Measurements from ENCODE around the gene MYO1E. TPM values are rescaled to one million over a fixed set of nuclear protein-coding genes. Genes with fewer than 3 reads are reported as not detected.
"Not testable (repeated sequence)": the region's sequence is repeated elsewhere in the genome, so short reads cannot be mapped to it uniquely, and the experiment has no call there.

The MYO1E gene
- total RNA-seq, 1 experiment from 2014 or later: 122 TPM

GRCh38 chr15:59352189-59352588, 20.5 kb downstream of the MYO1E start:
- H3K27me3 ChIP-seq (replicated peaks): no peaks in the 10 kb centered on the region
- H3K4me1 ChIP-seq (replicated peaks): peaks cover 29% of the 10 kb centered on the region
- no peaks in the 10 kb centered on the region for H3K36me3 ChIP-seq
- no peak overlapping the region for H3K27ac ChIP-seq
- no peaks in the 10 kb centered on the region for H3K9me3 ChIP-seq (replicated peaks)
- no peak overlapping the region for H3K4me3 ChIP-seq
- DNase-seq (ENCODE audit: low read depth in 1 of 2, low spot score in 2 of 2): no peak

- peak overlapping the region; percentile 73 for H3K27ac ChIP-seq
- H3K36me3 ChIP-seq: no peaks in the 10 kb centered on the region
- H3K9me3 ChIP-seq (replicated peaks): no peaks in the 10 kb centered on the region
- peaks cover 29% of the 10 kb centered on the region for H3K4me1 ChIP-seq (replicated peaks)
- no peak overlapping the region for H3K4me3 ChIP-seq
- no peaks in the 10 kb centered on the region for H3K27me3 ChIP-seq (replicated peaks)
- DNase-seq (ENCODE audit: low read depth in 1 of 2, low spot score in 2 of 2): no peak
Observed at GRCh38 chr15:59350421-59350732, 22.3 kb downstream of the MYO1E start.

- Histone ChIP-seq H3K4me1 (replicated peaks) (peaks cover 29% of the 10 kb centered on the region), H3K27me3 (replicated peaks) (no peaks in the 10 kb centered on the region), H3K9me3 (replicated peaks) (no peaks in the 10 kb centered on the region), H3K27ac (peak overlapping the region; percentile 73), H3K4me3 (no peak overlapping the region), H3K36me3 (no peaks in the 10 kb centered on the region)
- DNase-seq (ENCODE audit: low read depth in 1 of 2, low spot score in 2 of 2): peak; percentile 81
Observed at GRCh38 chr15:59349680-59350420, 22.8 kb downstream of the MYO1E start.

GRCh38 chr15:59347915-59348314, 24.8 kb downstream of the MYO1E start:
- no peak for DNase-seq (ENCODE audit: low read depth in 1 of 2, low spot score in 2 of 2)
- H3K27ac ChIP-seq: no peak overlapping the region
- no peaks in the 10 kb centered on the region for H3K27me3 ChIP-seq (replicated peaks)
- peaks cover 20% of the 10 kb centered on the region for H3K4me1 ChIP-seq (replicated peaks)
- H3K4me3 ChIP-seq: no peak overlapping the region
- H3K9me3 ChIP-seq (replicated peaks): no peaks in the 10 kb centered on the region
- H3K36me3 ChIP-seq: no peaks in the 10 kb centered on the region

- H3K36me3 ChIP-seq: no peaks in the 10 kb centered on the region
- no peaks in the 10 kb centered on the region for H3K9me3 ChIP-seq (replicated peaks)
- peaks cover 20% of the 10 kb centered on the region for H3K4me1 ChIP-seq (replicated peaks)
- no peak overlapping the region for H3K4me3 ChIP-seq
- no peak for DNase-seq (ENCODE audit: low read depth in 1 of 2, low spot score in 2 of 2)
- no peak overlapping the region for H3K27ac ChIP-seq
- no peaks in the 10 kb centered on the region for H3K27me3 ChIP-seq (replicated peaks)
Observed at GRCh38 chr15:59346951-59347350, 25.7 kb downstream of the MYO1E start.

GRCh38 chr15:59345326-59345725, 27.3 kb downstream of the MYO1E start:
- no peak overlapping the region for H3K4me3 ChIP-seq
- H3K36me3 ChIP-seq: no peaks in the 10 kb centered on the region
- H3K9me3 ChIP-seq (replicated peaks): no peaks in the 10 kb centered on the region
- no peaks in the 10 kb centered on the region for H3K27me3 ChIP-seq (replicated peaks)
- H3K27ac ChIP-seq: no peak overlapping the region
- peaks cover 10% of the 10 kb centered on the region for H3K4me1 ChIP-seq (replicated peaks)
- DNase-seq (ENCODE audit: low read depth in 1 of 2, low spot score in 2 of 2): no peak

GRCh38 chr15:59344311-59344710, 28.4 kb downstream of the MYO1E start:
- Histone ChIP-seq H3K4me1 (replicated peaks) (no peaks in the 10 kb centered on the region; the same call in none of the 2 replicates), H3K4me3 (no peak overlapping the region), H3K27ac (no peak overlapping the region), H3K9me3 (replicated peaks) (no peaks in the 10 kb centered on the region), H3K27me3 (replicated peaks) (no peaks in the 10 kb centered on the region), H3K36me3 (no peaks in the 10 kb centered on the region)
- DNase-seq (ENCODE audit: low read depth in 1 of 2, low spot score in 2 of 2): no peak

- Histone ChIP-seq H3K4me3 (no peak overlapping the region), H3K27ac (no peak overlapping the region), H3K36me3 (no peaks in the 10 kb centered on the region; the same call in 1 of the 2 replicates), H3K4me1 (replicated peaks) (no peaks in the 10 kb centered on the region; the same call in 1 of the 2 replicates), H3K27me3 (replicated peaks) (no peaks in the 10 kb centered on the region), H3K9me3 (replicated peaks) (no peaks in the 10 kb centered on the region)
- DNase-seq (ENCODE audit: low read depth in 1 of 2, low spot score in 2 of 2): no peak
Observed at GRCh38 chr15:59340325-59340724, 32.3 kb downstream of the MYO1E start.

- Histone ChIP-seq H3K27ac (no peak overlapping the region), H3K27me3 (replicated peaks) (no peaks in the 10 kb centered on the region), H3K4me1 (replicated peaks) (no peaks in the 10 kb centered on the region; the same call in 1 of the 2 replicates), H3K9me3 (replicated peaks) (no peaks in the 10 kb centered on the region), H3K4me3 (no peak overlapping the region), H3K36me3 (no peaks in the 10 kb centered on the region; the same call in 1 of the 2 replicates)
- DNase-seq (ENCODE audit: low read depth in 1 of 2, low spot score in 2 of 2): no peak
Observed at GRCh38 chr15:59339252-59339672, 33.4 kb downstream of the MYO1E start.

- no peaks in the 10 kb centered on the region; the same call in 1 of the 2 replicates for H3K36me3 ChIP-seq
- H3K4me3 ChIP-seq: no peak overlapping the region
- no peaks in the 10 kb centered on the region for H3K27me3 ChIP-seq (replicated peaks)
- H3K9me3 ChIP-seq (replicated peaks): no peaks in the 10 kb centered on the region
- H3K4me1 ChIP-seq (replicated peaks): peaks cover 4% of the 10 kb centered on the region
- DNase-seq (ENCODE audit: low read depth in 1 of 2, low spot score in 2 of 2): no peak
- H3K27ac ChIP-seq: no peak overlapping the region
Observed at GRCh38 chr15:59338414-59338813, 34.3 kb downstream of the MYO1E start.

GRCh38 chr15:59336725-59337124, 35.9 kb downstream of the MYO1E start:
- DNase-seq (ENCODE audit: low read depth in 1 of 2, low spot score in 2 of 2); H3K27ac ChIP-seq; H3K9me3 ChIP-seq (replicated peaks); H3K36me3 ChIP-seq; H3K4me1 ChIP-seq (replicated peaks); H3K4me3 ChIP-seq; H3K27me3 ChIP-seq (replicated peaks): not testable (repeated sequence)

- DNase-seq (ENCODE audit: low read depth in 1 of 2, low spot score in 2 of 2): no peak
- Histone ChIP-seq H3K4me3 (no peak overlapping the region), H3K36me3 (no peaks in the 10 kb centered on the region; the same call in 1 of the 2 replicates), H3K27me3 (replicated peaks) (no peaks in the 10 kb centered on the region), H3K9me3 (replicated peaks) (no peaks in the 10 kb centered on the region), H3K27ac (no peak overlapping the region), H3K4me1 (replicated peaks) (peaks cover 6% of the 10 kb centered on the region)
Observed at GRCh38 chr15:59335207-59335786, 37.4 kb downstream of the MYO1E start.

GRCh38 chr15:59334076-59334415, 38.6 kb downstream of the MYO1E start:
- Histone ChIP-seq H3K4me3 (no peak overlapping the region), H3K36me3 (no peaks in the 10 kb centered on the region; the same call in 1 of the 2 replicates), H3K27ac (no peak overlapping the region), H3K4me1 (replicated peaks) (peaks cover 17% of the 10 kb centered on the region), H3K27me3 (replicated peaks) (no peaks in the 10 kb centered on the region), H3K9me3 (replicated peaks) (no peaks in the 10 kb centered on the region)
- DNase-seq (ENCODE audit: low read depth in 1 of 2, low spot score in 2 of 2): no peak

- Histone ChIP-seq H3K4me1 (replicated peaks) (peaks cover 17% of the 10 kb centered on the region), H3K4me3 (no peak overlapping the region), H3K9me3 (replicated peaks) (no peaks in the 10 kb centered on the region), H3K27me3 (replicated peaks) (no peaks in the 10 kb centered on the region), H3K36me3 (no peaks in the 10 kb centered on the region; the same call in 1 of the 2 replicates), H3K27ac (no peak overlapping the region)
- no peak for DNase-seq (ENCODE audit: low read depth in 1 of 2, low spot score in 2 of 2)
Observed at GRCh38 chr15:59333401-59334075, 39.1 kb downstream of the MYO1E start.
